GM12872 (cell line): ENCODE measurements around the gene SLC38A10.

Experiments used
- TF ChIP-seq, protein P1 (sequence below): IDR thresholded peaks from 3 replicates; pipeline ENCODE4 v1.5.1; 2011; ENCODE audit warnings: low read depth, mild to moderate bottlenecking, low read length, moderate library complexity; ENCODE audit not compliant: insufficient read depth

SLC38A10 gene

DNA sequence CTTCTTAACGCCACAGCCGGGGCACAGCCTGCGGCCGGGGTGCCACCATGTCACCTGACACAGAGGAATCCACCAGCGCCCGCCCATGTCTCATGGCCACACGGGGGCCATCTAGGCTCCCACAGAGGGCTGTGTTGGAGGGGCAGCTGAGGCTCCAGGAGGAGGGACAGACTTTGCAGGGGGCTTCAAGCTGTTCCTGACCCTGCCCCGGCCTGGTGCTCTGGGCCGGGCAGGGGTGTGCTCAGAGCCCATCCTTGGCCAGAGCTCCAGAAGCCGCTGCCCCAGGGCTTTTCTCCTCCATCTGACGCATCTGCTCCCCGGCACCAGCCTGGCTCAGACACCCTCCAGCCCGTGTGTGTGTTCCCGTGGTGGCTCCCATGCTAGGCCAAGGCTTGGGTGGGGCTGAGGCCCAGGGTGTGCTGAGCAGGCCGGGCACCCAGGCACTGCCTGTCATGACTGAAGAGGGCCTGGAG is 7.8 kb upstream of the SLC38A10 start:
- TF ChIP-seq, protein P1, sequence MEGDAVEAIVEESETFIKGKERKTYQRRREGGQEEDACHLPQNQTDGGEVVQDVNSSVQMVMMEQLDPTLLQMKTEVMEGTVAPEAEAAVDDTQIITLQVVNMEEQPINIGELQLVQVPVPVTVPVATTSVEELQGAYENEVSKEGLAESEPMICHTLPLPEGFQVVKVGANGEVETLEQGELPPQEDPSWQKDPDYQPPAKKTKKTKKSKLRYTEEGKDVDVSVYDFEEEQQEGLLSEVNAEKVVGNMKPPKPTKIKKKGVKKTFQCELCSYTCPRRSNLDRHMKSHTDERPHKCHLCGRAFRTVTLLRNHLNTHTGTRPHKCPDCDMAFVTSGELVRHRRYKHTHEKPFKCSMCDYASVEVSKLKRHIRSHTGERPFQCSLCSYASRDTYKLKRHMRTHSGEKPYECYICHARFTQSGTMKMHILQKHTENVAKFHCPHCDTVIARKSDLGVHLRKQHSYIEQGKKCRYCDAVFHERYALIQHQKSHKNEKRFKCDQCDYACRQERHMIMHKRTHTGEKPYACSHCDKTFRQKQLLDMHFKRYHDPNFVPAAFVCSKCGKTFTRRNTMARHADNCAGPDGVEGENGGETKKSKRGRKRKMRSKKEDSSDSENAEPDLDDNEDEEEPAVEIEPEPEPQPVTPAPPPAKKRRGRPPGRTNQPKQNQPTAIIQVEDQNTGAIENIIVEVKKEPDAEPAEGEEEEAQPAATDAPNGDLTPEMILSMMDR = no peak

DNA sequence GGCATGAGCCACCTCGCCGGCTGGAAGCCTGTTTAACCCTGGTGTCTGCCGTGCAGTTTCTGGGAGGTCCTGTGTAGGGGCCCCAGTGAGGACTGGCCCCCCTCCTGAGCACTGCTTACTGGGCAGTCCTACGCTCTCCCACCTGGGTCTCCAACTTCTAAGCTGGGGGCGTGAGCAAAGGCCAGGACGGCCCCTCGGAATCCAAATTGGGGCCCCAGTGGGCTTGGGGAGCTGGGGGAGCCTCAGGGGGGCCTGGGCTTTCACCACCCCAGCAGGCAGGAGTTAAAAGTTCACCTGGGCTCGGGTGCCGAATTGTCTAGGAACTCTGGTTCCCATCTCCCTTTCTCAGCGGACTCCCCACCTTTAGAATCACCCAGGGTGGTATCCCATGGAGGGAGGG is 7.2 kb upstream of the SLC38A10 start:
- TF ChIP-seq, protein P1 = no peak

GRCh38 chr17:81301195-81302144 is 6.4 kb upstream of the SLC38A10 start:
- TF ChIP-seq, protein P1 = no peak

- TF ChIP-seq, protein P1 = no peak
Observed at GRCh38 chr17:81300586-81301155, 5.6 kb upstream of the SLC38A10 start.

- TF ChIP-seq, protein P1 = no peak
Observed at GRCh38 chr17:81299846-81300585, 4.9 kb upstream of the SLC38A10 start.

DNA sequence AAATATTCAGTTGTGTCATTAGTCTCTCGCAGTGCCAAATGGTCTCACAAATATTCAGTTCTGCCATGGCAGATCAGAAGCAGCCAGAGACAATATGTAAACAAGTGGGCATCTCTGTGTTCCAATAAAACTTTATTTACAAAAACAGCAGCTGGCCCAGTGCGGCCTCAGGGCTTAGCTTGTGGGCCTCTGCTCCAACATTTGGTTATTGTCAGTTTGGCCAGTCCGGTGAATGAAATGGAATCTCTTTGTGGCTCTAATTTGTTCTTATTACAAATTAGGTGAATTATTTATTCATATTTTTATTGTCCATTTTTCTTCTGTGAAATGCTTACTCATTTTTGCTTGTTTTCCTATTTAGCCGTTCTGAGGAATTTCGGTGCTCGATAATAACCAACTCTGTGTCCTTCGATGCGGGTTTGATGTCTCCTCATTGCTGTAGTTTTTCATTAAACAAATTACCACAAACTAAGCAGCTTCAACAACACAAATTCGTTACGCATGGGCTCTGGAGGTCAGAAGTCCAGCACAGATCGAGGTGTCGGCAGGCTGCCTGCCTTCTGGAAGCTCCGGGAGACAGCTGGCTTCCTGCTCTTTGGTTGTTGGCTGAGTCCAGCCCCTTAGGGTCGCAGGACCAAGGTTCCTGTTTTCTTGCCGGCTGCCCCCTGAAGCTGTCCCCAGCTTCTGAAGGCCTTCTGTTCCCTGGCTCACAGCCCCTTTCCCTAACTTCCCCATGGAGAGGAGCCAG is 4.1 kb upstream of the SLC38A10 start:
- TF ChIP-seq, protein P1 = no peak
